HG02763 (cell line): ENCODE measurements around the gene GRK5.
"Not testable (repeated sequence)": the region's sequence is repeated elsewhere in the genome, so short reads cannot be mapped to it uniquely, and the experiment has no call there.

ENCODE experiments used
- ATAC-seq: cut with Tn5 transposase; IDR thresholded peaks from one replicate; pipeline ENCODE4 v1.9.1; 2021; ENCODE audit warnings: mild to moderate bottlenecking, moderate library complexity; ENCODE audit not compliant: unreplicated experiment

The GRK5 gene

GRCh38 chr10:119450606-119451299 lies 243.4 kb downstream of the GRK5 start:
- no peak for ATAC-seq

GRCh38 chr10:119451300-119451896 lies 244.0 kb downstream of the GRK5 start:
- ATAC-seq, result no peak

GRCh38 chr10:119452396-119452795 lies 245.0 kb downstream of the GRK5 start:
- no peak for ATAC-seq

- no peak for ATAC-seq
Measured at GRCh38 chr10:119453313-119453712, 245.9 kb downstream of the GRK5 start.

GRCh38 chr10:119454316-119454715 lies 246.9 kb downstream of the GRK5 start:
- no peak for ATAC-seq

- ATAC-seq, result no peak
Measured at GRCh38 chr10:119454990-119455389, 247.6 kb downstream of the GRK5 start.

GRCh38 chr10:119455609-119456434 lies 248.5 kb downstream of the GRK5 start:
- ATAC-seq, result no peak

GRCh38 chr10:119456435-119456810 lies 249.1 kb downstream of the GRK5 start:
- ATAC-seq, result no peak

- no peak for ATAC-seq
Measured at GRCh38 chr10:119457966-119458766, 250.8 kb downstream of the GRK5 start.

- ATAC-seq, result no peak
Measured at GRCh38 chr10:119459681-119460340, 252.4 kb downstream of the GRK5 start.

GRCh38 chr10:119460369-119461195 lies 253.2 kb downstream of the GRK5 start:
- no peak for ATAC-seq

GRCh38 chr10:119461380-119461779 lies 254.0 kb downstream of the GRK5 start:
- no peak for ATAC-seq

GRCh38 chr10:119461923-119462322 lies 254.6 kb downstream of the GRK5 start:
- ATAC-seq, result no peak

- ATAC-seq, result no peak
Measured at GRCh38 chr10:119462773-119463172, 255.4 kb downstream of the GRK5 start.

GRCh38 chr10:119463195-119463594 lies 255.8 kb downstream of the GRK5 start:
- not testable (repeated sequence) for ATAC-seq

GRCh38 chr10:119465085-119465484 lies 257.7 kb downstream of the GRK5 start:
- no peak for ATAC-seq

GRCh38 chr10:119466076-119466475 lies 258.7 kb downstream of the GRK5 start:
- no peak for ATAC-seq

- no peak for ATAC-seq
Measured at GRCh38 chr10:119466655-119467054, 259.3 kb downstream of the GRK5 start.

GRCh38 chr10:119468542-119469324 lies 261.4 kb downstream of the GRK5 start:
- no peak for ATAC-seq
